A549 treated with AZD2906 at 1 μM for 4 hours (cell line): ENCODE measurements around the gene HIC2. TPM values are rescaled to one million over a fixed set of nuclear protein-coding genes. Genes with fewer than 3 reads are reported as not detected.

Experiments
- total RNA-seq: library from RNA; stranded (reverse); fragments of 200-300 nt; extraction: Qiagen RNA extraction; gene quantifications from 5 replicates; pipeline ENCODE4 v1.2.3, GENCODE V29; 2022

Gene HIC2, protein sequence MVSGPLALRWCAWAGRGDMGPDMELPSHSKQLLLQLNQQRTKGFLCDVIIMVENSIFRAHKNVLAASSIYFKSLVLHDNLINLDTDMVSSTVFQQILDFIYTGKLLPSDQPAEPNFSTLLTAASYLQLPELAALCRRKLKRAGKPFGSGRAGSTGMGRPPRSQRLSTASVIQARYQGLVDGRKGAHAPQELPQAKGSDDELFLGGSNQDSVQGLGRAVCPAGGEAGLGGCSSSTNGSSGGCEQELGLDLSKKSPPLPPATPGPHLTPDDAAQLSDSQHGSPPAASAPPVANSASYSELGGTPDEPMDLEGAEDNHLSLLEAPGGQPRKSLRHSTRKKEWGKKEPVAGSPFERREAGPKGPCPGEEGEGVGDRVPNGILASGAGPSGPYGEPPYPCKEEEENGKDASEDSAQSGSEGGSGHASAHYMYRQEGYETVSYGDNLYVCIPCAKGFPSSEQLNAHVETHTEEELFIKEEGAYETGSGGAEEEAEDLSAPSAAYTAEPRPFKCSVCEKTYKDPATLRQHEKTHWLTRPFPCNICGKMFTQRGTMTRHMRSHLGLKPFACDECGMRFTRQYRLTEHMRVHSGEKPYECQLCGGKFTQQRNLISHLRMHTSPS
- total RNA-seq = 2.2 to 2.9 TPM (median 2.7 TPM) in 5 replicates

DNA sequence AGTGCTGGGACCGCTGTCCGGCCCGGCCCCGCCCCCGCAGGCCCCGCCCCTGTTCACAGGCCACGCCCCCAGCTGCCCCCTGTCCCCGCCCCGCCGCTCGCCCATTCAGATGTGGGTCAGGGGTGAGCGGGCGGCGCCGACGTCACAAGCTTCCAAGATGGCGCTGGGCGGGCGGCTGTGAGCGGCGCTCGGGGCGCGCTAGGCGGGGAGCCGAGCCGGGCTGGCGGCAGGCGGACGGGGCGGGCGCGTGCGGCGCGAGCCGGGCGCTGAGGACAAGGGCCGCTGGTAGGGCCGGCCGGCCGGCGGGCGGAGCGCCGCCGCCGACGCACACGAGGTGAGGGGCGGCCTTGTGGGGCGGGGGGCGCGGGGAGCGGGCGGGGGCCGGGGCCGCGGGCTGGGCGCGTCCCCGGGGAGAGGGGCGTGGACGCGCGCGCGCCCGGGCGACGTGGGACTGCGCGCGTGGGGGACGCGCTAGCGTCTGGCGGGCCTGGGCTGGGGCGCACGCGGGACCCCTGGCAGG lies at the start of gene HIC2:
TSS of gene HIC2 (plus strand) at position 145 of the 520 bp plus-strand sequence. CDS start 25,461 bp downstream, outside the sequence.

DNA sequence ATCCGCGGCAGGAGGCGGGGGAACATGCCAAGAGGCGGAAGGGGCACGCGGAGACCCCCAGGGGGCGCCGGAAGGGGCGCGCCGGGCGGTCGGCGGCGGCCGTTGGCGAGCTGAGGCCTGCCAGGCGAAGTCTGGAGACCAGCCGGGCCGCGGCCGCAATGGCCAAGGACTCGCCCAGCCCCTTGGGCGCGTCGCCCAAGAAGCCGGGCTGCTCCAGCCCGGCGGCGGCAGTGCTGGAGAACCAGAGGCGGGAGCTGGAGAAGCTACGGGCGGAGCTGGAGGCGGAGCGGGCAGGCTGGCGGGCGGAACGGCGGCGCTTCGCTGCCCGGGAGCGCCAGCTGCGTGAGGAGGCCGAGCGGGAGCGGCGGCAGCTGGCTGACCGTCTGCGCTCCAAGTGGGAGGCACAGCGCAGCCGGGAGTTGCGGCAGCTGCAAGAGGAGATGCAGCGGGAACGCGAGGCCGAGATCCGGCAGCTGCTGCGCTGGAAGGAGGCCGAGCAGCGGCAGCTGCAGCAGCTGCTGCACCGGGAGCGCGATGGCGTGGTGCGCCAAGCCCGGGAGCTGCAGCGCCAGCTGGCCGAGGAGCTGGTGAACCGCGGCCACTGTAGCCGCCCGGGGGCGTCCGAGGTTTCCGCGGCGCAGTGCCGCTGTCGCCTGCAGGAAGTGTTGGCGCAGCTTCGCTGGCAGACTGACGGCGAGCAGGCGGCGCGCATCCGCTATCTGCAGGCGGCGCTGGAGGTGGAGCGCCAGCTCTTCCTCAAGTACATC lies 33.3 kb upstream of the HIC2 start, which contains the start of gene RIMBP3B:
TSS of gene RIMBP3B (plus strand) at position 51 of the 767 bp plus-strand sequence. CDS start at position 159, 108 bp downstream.

DNA sequence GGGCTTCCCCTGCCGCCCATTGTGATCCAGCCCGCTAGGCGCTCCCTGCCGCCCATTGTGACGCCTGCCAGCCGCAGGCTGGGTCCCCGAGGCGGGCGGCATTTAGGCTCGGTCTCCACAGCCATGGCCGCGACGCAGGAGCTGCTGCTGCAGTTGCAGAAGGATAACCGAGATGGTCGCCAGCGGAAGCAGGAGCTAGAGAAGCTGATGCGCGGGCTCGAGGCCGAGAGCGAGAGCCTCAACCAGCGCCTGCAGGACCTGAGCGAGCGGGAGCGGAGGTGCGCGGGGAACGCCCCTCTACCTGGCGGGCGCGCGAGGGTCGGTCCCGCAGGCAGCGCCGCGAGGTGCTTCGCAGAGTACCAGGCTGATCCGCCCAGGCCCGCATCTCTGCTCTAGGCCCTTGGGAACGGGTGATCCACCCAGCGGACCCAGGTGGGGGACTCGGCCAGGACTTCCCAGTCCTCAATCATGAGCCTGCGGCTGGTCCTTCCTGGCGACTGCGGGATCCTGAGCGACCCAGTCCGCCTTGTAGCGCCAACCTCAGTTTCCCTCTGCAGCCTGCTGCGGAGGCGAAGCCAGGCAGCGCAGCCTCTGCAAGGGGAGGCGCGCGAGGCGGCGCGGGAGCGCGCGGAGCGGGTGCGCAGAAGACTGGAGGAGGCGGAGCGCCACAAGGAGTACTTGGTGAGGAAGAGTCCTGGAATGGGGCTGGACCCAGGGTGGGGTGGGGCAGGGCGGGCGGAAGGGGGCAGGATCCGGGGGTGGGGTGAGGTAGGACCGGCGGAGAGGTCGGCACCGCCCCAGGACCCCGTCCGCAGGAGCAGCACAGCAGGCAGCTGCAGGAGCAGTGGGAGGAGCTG lies 50.4 kb downstream of the HIC2 start, which contains the start of gene TMEM191C:
TSS of gene TMEM191C (plus strand) at position 51 of the 857 bp plus-strand sequence. CDS start at position 124, 73 bp downstream.

Other genes with a start within 250 kb of the HIC2 start
- 0.28 to 0.49 TPM (median 0.31 TPM) in 5 replicates for gene RIMBP3B, start 33.6 kb upstream of the HIC2 start, total RNA-seq
- gene TMEM191C, start 50.0 kb downstream of the HIC2 start, total RNA-seq = 0.50 to 1.2 TPM (median 0.76 TPM) in 5 replicates
- gene RIMBP3C, start 134.1 kb downstream of the HIC2 start, total RNA-seq = 0.12 to 0.25 TPM (median 0.20 TPM) in 4 of 5 replicates, not detected in the other
- 59.2 to 69.7 TPM (median 61.3 TPM) in 5 replicates for gene UBE2L3, start 150.3 kb downstream of the HIC2 start, total RNA-seq
- gene YDJC, start 212.7 kb downstream of the HIC2 start, total RNA-seq = 31.4 to 58.5 TPM (median 56.0 TPM) in 5 replicates
- 0.06 to 0.07 TPM (median 0.07 TPM) in 3 of 5 replicates, not detected in the others for gene CCDC116, start 215.4 kb downstream of the HIC2 start, total RNA-seq
- gene SDF2L1, start 224.9 kb downstream of the HIC2 start, total RNA-seq = 31.3 to 60.7 TPM (median 54.4 TPM) in 5 replicates
- 17.4 to 21.2 TPM (median 20.4 TPM) in 5 replicates for gene PPIL2, start 248.6 kb downstream of the HIC2 start, total RNA-seq